ENCODE measurements around the gene CD8A. TPM values are rescaled to one million over a fixed set of nuclear protein-coding genes. Genes with fewer than 3 reads are reported as not detected.
"Not testable (repeated sequence)": the region's sequence is repeated elsewhere in the genome, so short reads cannot be mapped to it uniquely, and the experiment has no call there.

CD8A gene
- total and polyA plus RNA-seq, 2 of the 8 experiments (the other 6 are each of a cell fraction or from before 2014, with no cell fraction given): 0.14 to 0.39 TPM

DNA sequence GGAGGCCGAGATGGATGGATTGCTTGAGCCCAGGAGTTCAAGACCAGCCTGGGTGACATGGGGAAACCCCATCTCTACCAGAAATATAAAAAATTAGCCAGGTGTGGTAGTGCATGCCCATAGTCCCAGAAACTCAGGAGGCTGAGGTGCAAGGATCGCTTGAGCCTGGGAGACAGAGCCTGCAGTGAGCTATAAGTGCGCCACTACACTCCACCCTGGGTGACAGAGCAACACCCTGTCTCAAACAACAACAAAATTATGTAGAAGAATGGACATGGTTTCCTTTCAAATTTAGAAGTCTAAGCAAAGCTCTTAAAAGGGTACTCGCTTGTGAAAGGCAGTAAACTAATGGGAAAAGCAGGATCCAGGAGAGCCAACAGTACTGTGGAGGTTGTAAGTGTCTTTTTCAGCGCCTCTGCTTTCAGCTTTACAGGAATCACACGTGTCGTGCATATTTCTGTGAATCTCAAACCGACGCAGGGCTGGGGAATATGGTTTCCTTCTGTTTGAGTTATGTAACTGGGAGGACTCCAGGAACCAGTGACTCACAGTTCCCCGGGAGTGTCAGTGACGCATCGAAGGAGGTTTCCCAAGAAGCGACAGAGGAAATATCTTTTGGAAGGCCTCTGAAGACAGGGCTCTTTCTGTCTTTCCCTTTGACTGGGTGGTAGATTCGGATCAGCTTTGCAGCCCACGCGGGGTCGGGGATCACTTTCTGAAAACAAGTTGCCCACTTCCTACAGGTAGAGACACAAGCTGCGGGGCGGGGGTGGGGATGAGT is 46.4 kb upstream of the CD8A start:
- H3K4me2 ChIP-seq (ENCODE audit: insufficient read depth in 1 of 2, low read depth in 2 of 2, low read length in 2 of 2); H4K8ac ChIP-seq (ENCODE audit: extremely low read depth, insufficient read depth, low read length); H3K9ac ChIP-seq (replicated peaks in 1 of 4; ENCODE audit: extremely low read depth in 1 of 4, low read depth in 3 of 4, low read length in 3 of 4); H2AK5ac ChIP-seq (ENCODE audit: low read depth, low read length); H2BK5ac ChIP-seq (ENCODE audit: low read depth, low read length); H2BK12ac ChIP-seq (ENCODE audit: low read depth, low read length); H3K36me3 ChIP-seq (ENCODE audit: control insufficient read depth in 2 of 4, insufficient read depth in 4 of 4, low read length in 3 of 4); H3K4me1 ChIP-seq (replicated peaks in 1 of 4; ENCODE audit: control insufficient read depth in 3 of 4, insufficient read depth in 4 of 4, low read length in 3 of 4); H3K4me3 ChIP-seq (ENCODE audit: extremely low read depth in 1 of 4, insufficient read depth in 2 of 4, low read depth in 3 of 4, low read length in 4 of 4); H4K5ac ChIP-seq (ENCODE audit: insufficient read length, low read depth, low read length); DNase-seq (ENCODE audit: low read depth in 1 of 2, low spot score in 2 of 2); H3K4ac ChIP-seq (replicated peaks; ENCODE audit: insufficient read length, low read depth, low read length); CTCF ChIA-PET (ENCODE audit: partially characterized antibody); POLR2A ChIA-PET (ENCODE audit: partially characterized antibody); H4K91ac ChIP-seq (replicated peaks; ENCODE audit: insufficient read length, low read length); FAIRE-seq; H2BK15ac ChIP-seq (ENCODE audit: low read length); H3K14ac ChIP-seq (ENCODE audit: insufficient read length); H3K9me3 ChIP-seq (ENCODE audit: insufficient read depth in 2 of 2, low read depth in 1 of 2, low read length in 1 of 2); H2BK20ac ChIP-seq (ENCODE audit: low read length); H3K79me2 ChIP-seq (ENCODE audit: control insufficient read depth in 1 of 2, insufficient read depth in 2 of 2, low read length in 2 of 2); H3K27ac ChIP-seq (ENCODE audit: low read depth, low read length); H3K23ac ChIP-seq (ENCODE audit: insufficient read length); H4K20me1 ChIP-seq (replicated peaks in 1 of 2; ENCODE audit: control insufficient read depth in 1 of 2, insufficient read depth in 2 of 2, low read length in 2 of 2); H3K79me1 ChIP-seq (ENCODE audit: low read depth, low read length); H3K23me2 ChIP-seq (ENCODE audit: low read depth, low read length); H2AFZ ChIP-seq (ENCODE audit: low read length); H3K56ac ChIP-seq (replicated peaks; ENCODE audit: insufficient read length, low read depth, low read length); H3K18ac ChIP-seq (ENCODE audit: extremely low read depth, low read length); H2BK120ac ChIP-seq (replicated peaks; ENCODE audit: low read depth, low read length); H3K27me3 ChIP-seq (replicated peaks in 1 of 4; ENCODE audit: control insufficient read depth in 3 of 4, extremely low read depth in 1 of 4, insufficient read depth in 3 of 4, low read length in 3 of 4): not testable (repeated sequence)
- WGBS, 2 experiments (ENCODE audit: extremely low coverage in 1 of 2, insufficient coverage in 1 of 2, insufficient read length in 1 of 2, insufficient replicate concordance in 2 of 2, low coverage in 1 of 2, low lambda C conversion rate in 2 of 2, missing lambda C conversion rate in 1 of 2): 78% methylated on average over 11 of the region's 19 CpGs; no CpG with 5 or more reads in 1 of the 2 experiments

DNA sequence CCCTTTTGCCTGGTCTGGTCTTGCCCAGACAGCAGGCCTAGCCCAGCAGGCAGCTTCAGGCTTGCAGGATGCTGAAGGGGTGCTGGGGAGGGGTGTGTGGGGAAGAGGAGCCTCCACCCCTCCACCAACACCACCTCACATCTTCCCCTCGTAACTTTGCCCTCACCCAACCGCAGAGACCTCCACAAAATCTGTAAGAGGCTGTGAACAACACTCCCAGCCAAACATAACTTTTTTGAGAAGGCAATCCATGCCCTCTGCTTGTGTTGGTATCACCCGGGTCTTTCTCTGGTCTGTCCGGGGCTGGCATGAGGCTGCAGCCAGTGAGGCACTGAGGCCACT is 44.8 kb upstream of the CD8A start:
- H3K27me3 ChIP-seq (replicated peaks in 1 of 4; ENCODE audit: control insufficient read depth in 3 of 4, extremely low read depth in 1 of 4, insufficient read depth in 3 of 4, low read length in 3 of 4); H3K4me2 ChIP-seq (ENCODE audit: insufficient read depth in 1 of 2, low read depth in 2 of 2, low read length in 2 of 2); H4K5ac ChIP-seq (ENCODE audit: insufficient read length, low read depth, low read length); H2BK12ac ChIP-seq (ENCODE audit: low read depth, low read length); H3K9me3 ChIP-seq (ENCODE audit: insufficient read depth in 2 of 2, low read depth in 1 of 2, low read length in 1 of 2); POLR2A ChIA-PET (ENCODE audit: partially characterized antibody); H3K23me2 ChIP-seq (ENCODE audit: low read depth, low read length); H2BK120ac ChIP-seq (replicated peaks; ENCODE audit: low read depth, low read length); H2BK5ac ChIP-seq (ENCODE audit: low read depth, low read length); H2AFZ ChIP-seq (ENCODE audit: low read length); H3K4me3 ChIP-seq (ENCODE audit: extremely low read depth in 1 of 4, insufficient read depth in 2 of 4, low read depth in 3 of 4, low read length in 4 of 4); H3K79me1 ChIP-seq (ENCODE audit: low read depth, low read length); CTCF ChIA-PET (ENCODE audit: partially characterized antibody); H3K79me2 ChIP-seq (ENCODE audit: control insufficient read depth in 1 of 2, insufficient read depth in 2 of 2, low read length in 2 of 2); H4K8ac ChIP-seq (ENCODE audit: extremely low read depth, insufficient read depth, low read length); H2BK15ac ChIP-seq (ENCODE audit: low read length); H3K36me3 ChIP-seq (ENCODE audit: control insufficient read depth in 2 of 4, insufficient read depth in 4 of 4, low read length in 3 of 4); H3K14ac ChIP-seq (ENCODE audit: insufficient read length); FAIRE-seq; H3K56ac ChIP-seq (replicated peaks; ENCODE audit: insufficient read length, low read depth, low read length); H2BK20ac ChIP-seq (ENCODE audit: low read length); DNase-seq (ENCODE audit: low read depth in 1 of 2, low spot score in 2 of 2); H3K23ac ChIP-seq (ENCODE audit: insufficient read length); H4K20me1 ChIP-seq (replicated peaks in 1 of 2; ENCODE audit: control insufficient read depth in 1 of 2, insufficient read depth in 2 of 2, low read length in 2 of 2); H2AK5ac ChIP-seq (ENCODE audit: low read depth, low read length); H3K18ac ChIP-seq (ENCODE audit: extremely low read depth, low read length); H3K27ac ChIP-seq (ENCODE audit: low read depth, low read length); H3K9ac ChIP-seq (replicated peaks in 1 of 4; ENCODE audit: extremely low read depth in 1 of 4, low read depth in 3 of 4, low read length in 3 of 4); H3K4me1 ChIP-seq (replicated peaks in 1 of 4; ENCODE audit: control insufficient read depth in 3 of 4, insufficient read depth in 4 of 4, low read length in 3 of 4); H3K4ac ChIP-seq (replicated peaks; ENCODE audit: insufficient read length, low read depth, low read length); H4K91ac ChIP-seq (replicated peaks; ENCODE audit: insufficient read length, low read length): not testable (repeated sequence)
- WGBS, 2 experiments (ENCODE audit: extremely low coverage in 1 of 2, insufficient coverage in 1 of 2, insufficient read length in 1 of 2, insufficient replicate concordance in 2 of 2, low coverage in 1 of 2, low lambda C conversion rate in 2 of 2, missing lambda C conversion rate in 1 of 2): 90% methylated on average over 2 of the region's 4 CpGs; no CpG with 5 or more reads in 1 of the 2 experiments
